Activated T-cell treated with anti-CD3 and anti-CD28 coated beads, Interleukin-2, amount 50 U/mL, for 48 hours (primary cell): ENCODE measurements around the gene DNAJB6.
A peak's percentile ranks its signal among the peaks of the same experiment; 100 is the strongest.

Experiments
- DNase-seq, 2 experiments: peaks; one replicate each; pipeline ENCODE4 v3.0.0-alpha.2; 2020

The DNAJB6 gene

GRCh38 chr7:157411580-157411979, 74.8 kb downstream of the DNAJB6 start:
- DNase-seq, result peak; percentile 63 to 76

DNA sequence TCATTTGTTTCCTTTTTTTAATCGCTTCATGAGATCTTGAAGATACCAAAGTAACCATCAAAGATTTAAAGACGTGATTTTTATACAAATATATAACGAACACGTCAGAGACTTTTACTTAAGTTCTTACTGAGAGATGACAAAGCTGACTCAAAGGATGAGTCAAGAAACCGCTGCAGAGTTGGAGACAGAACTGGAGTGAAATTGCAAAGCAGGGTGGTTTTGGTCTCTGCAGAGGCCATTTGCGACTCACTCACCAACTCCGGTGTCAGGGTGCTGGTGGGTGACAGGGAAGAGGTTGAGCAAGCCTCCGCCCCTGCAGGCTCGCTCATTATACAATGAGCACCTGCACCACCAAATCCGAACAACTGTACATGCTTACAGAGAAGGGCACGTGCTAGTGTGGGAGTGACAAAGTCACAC, 75.2 kb downstream of the DNAJB6 start:
- peak; percentile 79 to 82 for DNase-seq

DNA sequence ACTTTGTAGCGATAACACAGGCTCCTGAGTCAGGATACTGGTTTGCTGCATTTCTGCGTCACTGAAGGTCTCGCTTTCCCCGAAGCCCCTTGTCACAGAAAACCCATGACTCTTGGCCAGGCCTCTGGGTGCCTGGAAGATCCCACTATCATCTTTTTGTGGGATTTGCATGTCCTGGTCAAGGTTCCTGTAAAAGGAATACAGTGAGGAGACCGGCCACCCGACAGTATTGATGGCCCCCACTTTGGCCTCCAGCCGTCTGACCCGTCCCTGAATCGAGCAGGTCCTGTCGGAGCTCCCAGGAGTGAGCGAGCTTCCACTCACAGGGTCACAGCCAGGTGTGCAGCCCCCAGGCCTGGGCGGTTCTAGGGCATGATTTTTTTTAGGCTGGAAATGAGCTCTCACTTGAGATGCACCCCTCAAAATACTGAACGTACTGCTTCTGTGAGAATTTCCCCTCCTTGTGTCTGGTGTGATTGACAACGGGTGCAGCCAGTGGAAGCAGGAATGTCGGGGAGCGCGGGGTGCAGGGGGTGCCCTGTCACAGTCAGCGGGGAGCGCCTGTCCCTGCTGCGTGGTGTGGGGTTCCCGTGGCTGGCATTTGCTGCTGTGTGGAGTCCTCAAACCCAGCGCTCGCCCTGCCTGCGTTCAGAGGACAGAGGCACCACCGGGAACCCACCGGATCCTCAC, 75.8 kb downstream of the DNAJB6 start:
- DNase-seq, result no peak

GRCh38 chr7:157413881-157414701, 77.3 kb downstream of the DNAJB6 start:
- no peak for DNase-seq

DNA sequence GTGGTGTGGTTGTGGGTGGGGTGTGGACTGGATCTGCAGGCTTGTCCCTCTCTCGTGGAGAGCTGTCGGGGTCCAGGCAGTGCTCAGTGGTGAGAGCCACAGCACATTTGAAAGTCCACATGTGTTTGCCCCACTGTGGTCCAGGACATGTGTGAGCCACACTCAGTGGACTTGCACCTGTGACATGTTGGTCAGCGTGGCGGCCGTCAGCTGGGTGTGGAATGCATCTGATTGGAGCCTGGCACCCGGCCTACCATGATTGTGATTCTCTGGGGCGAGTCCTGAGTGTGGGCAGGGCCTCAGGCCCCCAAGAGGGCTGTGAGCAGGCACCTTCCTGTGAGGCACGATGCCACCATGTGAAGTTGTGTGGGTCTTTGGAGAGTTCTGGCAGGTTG, 77.9 kb downstream of the DNAJB6 start:
- DNase-seq, result no peak

DNA sequence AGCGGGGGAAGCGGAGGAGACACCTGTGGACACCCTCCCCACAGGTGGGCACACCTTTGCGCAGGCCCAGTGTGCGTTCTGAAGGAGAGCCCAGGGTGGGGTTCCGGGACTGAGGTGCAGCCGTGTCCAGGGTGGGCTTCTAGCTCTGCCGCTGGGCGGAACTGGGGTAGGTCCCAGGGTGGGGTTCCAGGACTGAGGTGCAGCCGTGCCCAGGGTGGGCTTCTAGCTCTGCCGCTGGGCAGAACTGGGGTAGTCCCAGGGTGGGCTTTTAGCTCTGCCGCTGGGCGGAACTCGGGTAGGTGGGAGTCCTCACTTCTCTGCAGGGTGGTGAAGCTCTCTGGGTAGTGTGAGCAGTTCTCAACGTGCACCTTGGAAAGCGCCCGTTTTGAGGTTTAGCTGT, 78.7 kb downstream of the DNAJB6 start:
- no peak for DNase-seq

- no peak for DNase-seq
Observed at GRCh38 chr7:157416011-157416410, 79.2 kb downstream of the DNAJB6 start.

- no peak for DNase-seq
Observed at GRCh38 chr7:157418204-157419034, 81.6 kb downstream of the DNAJB6 start.

DNA sequence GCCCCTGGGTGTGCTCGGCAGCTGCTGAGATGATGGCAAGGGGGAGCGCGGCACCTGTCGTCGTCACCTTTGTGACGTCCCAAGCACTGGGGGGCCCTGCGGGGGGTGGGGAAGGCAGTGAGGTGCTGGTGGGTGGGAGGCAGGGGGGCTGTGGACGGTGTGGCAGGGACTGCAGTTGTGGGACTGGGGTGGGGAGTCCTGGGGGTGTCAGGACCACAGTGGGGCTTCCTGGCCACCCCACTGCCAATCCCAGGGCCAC, 82.2 kb downstream of the DNAJB6 start:
- DNase-seq, result no peak

DNA sequence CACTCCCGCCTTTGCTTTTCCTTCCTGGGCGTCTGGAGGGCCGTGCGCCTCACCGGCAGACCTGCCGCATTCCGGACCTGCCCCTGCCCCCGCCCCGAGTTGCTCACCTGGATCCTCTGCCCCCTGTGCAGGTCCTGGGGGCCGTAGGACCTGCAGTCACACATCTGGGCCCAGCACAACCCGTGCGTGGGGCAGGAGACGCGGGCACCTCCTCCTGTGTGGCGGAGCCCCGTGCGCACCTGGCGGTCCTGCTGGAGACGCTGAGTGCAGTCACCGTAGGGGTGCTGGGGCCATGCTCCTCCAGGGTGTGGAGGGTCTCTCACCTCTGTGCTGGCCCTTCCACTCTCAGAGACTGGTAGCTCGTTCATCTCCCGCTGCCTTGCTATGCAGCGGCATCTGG, 85.5 kb downstream of the DNAJB6 start:
- DNase-seq, result no peak

DNA sequence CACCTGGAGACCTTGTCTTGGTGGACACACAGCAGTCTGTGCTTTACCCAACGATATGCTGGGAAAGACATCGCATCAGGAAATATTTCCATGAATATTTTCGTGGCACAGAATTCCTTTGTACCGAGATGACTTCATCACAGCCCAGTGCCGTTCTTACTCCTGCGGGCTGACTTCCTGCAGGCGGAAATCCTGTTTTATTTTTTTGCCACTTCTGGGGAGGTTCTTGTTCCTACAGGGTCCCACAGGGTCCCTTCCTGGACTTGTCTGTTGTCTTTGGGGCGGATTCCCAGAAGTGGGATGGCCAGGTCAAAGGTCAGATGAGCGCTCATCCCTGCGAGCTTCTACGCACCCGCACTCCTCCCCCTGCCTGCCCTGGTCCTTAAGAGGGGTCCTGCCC, 86.5 kb downstream of the DNAJB6 start:
- DNase-seq, result no peak

DNA sequence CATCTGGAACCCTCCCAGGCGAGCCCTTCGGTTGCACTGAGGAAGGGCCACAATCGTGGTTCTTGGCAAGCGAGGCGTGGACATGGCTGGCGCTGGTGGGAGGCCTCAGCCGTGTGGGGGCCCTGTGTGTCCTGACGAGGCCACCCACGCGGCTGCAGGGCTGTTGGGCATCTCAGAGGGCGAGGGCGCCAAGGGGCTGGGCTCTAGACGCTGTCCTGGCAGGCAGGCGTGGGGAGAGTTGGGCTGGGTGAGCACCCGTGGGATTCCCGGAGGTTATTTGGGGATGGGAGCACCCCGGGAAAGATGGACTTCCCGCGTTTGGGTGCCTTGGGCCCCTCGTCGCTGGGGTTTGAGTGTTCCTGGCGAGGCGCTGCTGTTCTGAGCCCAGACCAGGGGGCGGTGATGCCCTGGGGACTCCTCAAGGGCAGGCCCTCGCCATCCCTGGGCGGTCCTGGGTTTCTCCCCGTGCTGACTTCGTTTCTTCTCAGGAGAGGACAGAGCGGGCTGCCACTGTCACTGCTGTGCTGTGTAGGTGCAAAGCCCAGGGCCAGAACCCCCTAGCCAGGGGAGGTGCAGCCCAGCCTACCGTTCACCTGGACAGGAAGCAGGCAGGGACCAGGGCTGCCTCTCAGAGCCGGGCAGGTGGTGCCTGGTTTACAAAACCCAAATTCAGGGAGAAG, 87.2 kb downstream of the DNAJB6 start:
- DNase-seq, result no peak

- DNase-seq, result no peak
Observed at GRCh38 chr7:157425137-157425731, 88.4 kb downstream of the DNAJB6 start.

GRCh38 chr7:157425761-157426160, 89.0 kb downstream of the DNAJB6 start:
- DNase-seq, result no peak

DNA sequence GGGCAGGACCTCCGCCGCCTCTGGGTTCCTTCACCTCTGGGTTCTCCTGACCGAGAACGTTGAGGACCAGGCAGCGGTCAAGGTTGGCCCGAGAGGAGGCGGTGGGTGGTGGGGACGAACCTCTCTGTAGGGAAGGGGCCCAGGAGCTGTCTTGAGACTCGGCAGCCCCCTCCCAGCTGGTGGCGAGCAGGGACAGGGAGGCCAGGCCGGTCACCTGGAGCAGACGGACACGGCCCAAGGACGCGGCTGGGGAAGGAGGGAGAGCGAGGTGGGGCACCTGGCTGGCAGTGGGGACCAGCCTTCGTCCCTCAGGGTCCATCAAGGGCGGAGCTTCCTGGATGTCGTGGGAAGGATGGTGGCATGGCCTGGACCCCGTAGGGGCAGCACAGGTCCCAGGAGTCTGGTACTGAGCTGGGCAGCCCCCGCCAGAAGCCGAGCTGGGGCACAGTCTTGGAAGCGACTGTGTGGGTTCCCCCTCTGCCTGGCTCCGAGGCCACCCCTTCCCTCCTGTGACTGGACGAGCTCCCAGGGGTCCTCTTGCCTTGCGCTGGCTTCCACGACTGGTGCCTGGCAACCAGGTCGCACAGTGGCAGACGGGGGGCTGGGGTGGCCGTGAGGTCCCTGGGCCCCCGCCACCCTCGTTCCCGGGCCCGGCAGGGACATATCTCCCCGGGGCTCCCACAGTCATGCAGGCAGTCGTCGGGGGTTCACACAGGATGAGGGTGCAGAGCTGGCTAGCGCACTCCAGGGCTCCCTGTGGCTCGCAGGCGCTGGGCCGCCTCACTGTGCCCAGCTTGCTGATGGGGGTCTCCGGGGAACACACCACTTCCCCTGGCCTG, 89.9 kb downstream of the DNAJB6 start:
- DNase-seq, result no peak

- DNase-seq, result no peak
Observed at GRCh38 chr7:157427811-157428553, 91.2 kb downstream of the DNAJB6 start.

- DNase-seq, result no peak
Observed at GRCh38 chr7:157428554-157428945, 91.7 kb downstream of the DNAJB6 start.

DNA sequence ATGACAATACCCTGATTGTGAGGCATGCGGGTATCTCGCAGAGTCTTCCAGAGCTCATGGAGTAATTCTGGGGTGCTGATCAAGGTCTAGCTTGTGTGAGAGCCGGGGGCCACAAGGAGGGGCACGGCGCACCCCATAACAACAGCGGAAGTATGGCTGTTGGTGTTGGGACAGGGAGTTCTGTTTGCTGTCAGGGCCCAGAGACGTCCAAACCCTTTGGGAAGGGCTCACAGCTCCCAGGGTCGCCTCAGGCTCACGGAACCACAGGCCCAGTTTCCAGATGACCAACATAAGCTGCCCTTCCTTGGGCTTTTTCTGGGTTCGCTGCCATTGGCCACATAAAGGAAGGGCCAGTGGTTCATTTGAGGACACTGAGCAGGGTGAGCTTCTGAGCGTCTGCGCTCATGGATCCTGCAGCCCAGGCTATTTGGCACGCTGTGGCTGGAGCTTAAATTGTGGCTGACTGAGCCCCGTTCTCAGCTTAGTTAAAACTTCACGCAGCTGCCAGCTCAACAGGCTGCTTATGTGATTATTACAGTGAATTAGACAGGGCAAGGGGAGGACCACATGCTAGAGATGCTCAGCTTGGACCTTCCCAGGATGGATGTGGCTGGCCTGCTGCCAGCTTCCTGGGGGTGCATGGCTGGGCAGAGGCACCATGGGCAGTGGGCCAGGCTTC, 92.3 kb downstream of the DNAJB6 start:
- no peak for DNase-seq

- DNase-seq, result no peak
Observed at GRCh38 chr7:157429680-157430224, 92.9 kb downstream of the DNAJB6 start.

- peak in 1 of 2 experiments; percentile 15 for DNase-seq
Observed at GRCh38 chr7:157430721-157431120, 93.9 kb downstream of the DNAJB6 start.
